HT1080 (cell line): Measurements from ENCODE around the gene FKBP7. TPM values are rescaled to one million over a fixed set of nuclear protein-coding genes. Genes with fewer than 3 reads are reported as not detected.
A peak's percentile ranks its signal among the peaks of the same experiment; 100 is the strongest.
"Not testable (repeated sequence)": the region's sequence is repeated elsewhere in the genome, so short reads cannot be mapped to it uniquely, and the experiment has no call there.

ENCODE experiments used
- DNase-seq: peaks from one replicate; pipeline ENCODE4 v3.0.0-alpha.2; 2015; ENCODE audit warnings: low read depth
- total RNA-seq: library from RNA; depleted of rRNA; stranded (reverse); fragments of >200 nt; shearing (Covaris generic); gene quantifications from 2 replicates; pipeline ENCODE4 v1.2.3, GENCODE V29; 2014

FKBP7 gene
- total RNA-seq, 1 experiment from 2014 or later: 22.2 TPM

- no peak for DNase-seq
These were observed 28.0 kb downstream of the FKBP7 start for GRCh38 chr2:178450524-178450773.

- no peak for DNase-seq
These were observed 28.5 kb downstream of the FKBP7 start for GRCh38 chr2:178449700-178450523.

- no peak for DNase-seq
These were observed 29.3 kb downstream of the FKBP7 start for GRCh38 chr2:178448968-178449661.

- DNase-seq: no peak
These were observed 37.0 kb downstream of the FKBP7 start for GRCh38 chr2:178441426-178441825.

- no peak for DNase-seq
These were observed 41.7 kb downstream of the FKBP7 start for GRCh38 chr2:178436662-178437061.

- no peak for DNase-seq
These were observed 49.1 kb downstream of the FKBP7 start for GRCh38 chr2:178429336-178429735.

GRCh38 chr2:178428396-178428806 lies 50.0 kb downstream of the FKBP7 start:
- DNase-seq: no peak

GRCh38 chr2:178427458-178427857 lies 50.9 kb downstream of the FKBP7 start:
- no peak for DNase-seq

GRCh38 chr2:178426388-178426787 lies 52.0 kb downstream of the FKBP7 start:
- peak; percentile 84 for DNase-seq

- no peak for DNase-seq
These were observed 53.1 kb downstream of the FKBP7 start for GRCh38 chr2:178425255-178425827.

GRCh38 chr2:178423746-178424145 lies 54.7 kb downstream of the FKBP7 start:
- not testable (repeated sequence) for DNase-seq

GRCh38 chr2:178422097-178422496 lies 56.3 kb downstream of the FKBP7 start:
- DNase-seq: no peak

GRCh38 chr2:178420463-178420999 lies 57.9 kb downstream of the FKBP7 start:
- DNase-seq: no peak

GRCh38 chr2:178419123-178419522 lies 59.3 kb downstream of the FKBP7 start:
- DNase-seq: no peak

- no peak for DNase-seq
These were observed 60.0 kb downstream of the FKBP7 start for GRCh38 chr2:178418426-178418825.

GRCh38 chr2:178417916-178418315 lies 60.5 kb downstream of the FKBP7 start:
- no peak for DNase-seq

- no peak for DNase-seq
These were observed 62.4 kb downstream of the FKBP7 start for GRCh38 chr2:178415979-178416378.

GRCh38 chr2:178414266-178415247 lies 63.8 kb downstream of the FKBP7 start:
- DNase-seq: peak; percentile 95
